A549 treated with Mapracorat at 1 μM for 4 hours (cell line): ENCODE measurements around the gene IDH3A. TPM values are rescaled to one million over a fixed set of nuclear protein-coding genes. Genes with fewer than 3 reads are reported as not detected.

Source experiments
- total RNA-seq: library from RNA; stranded (reverse); fragments of 200-300 nt; extraction: Qiagen RNA extraction; gene quantifications from 5 replicates; pipeline ENCODE4 v1.2.3, GENCODE V29; 2022

The IDH3A gene
- 63.1 to 93.8 TPM (median 70.0 TPM) in 5 replicates for total RNA-seq

GRCh38 chr15:78149068-78149804 is at the start of gene IDH3A:
Gene IDH3A (plus strand): TSS chr15:78149362. CDS start chr15:78149404, 42 bp downstream.

DNA sequence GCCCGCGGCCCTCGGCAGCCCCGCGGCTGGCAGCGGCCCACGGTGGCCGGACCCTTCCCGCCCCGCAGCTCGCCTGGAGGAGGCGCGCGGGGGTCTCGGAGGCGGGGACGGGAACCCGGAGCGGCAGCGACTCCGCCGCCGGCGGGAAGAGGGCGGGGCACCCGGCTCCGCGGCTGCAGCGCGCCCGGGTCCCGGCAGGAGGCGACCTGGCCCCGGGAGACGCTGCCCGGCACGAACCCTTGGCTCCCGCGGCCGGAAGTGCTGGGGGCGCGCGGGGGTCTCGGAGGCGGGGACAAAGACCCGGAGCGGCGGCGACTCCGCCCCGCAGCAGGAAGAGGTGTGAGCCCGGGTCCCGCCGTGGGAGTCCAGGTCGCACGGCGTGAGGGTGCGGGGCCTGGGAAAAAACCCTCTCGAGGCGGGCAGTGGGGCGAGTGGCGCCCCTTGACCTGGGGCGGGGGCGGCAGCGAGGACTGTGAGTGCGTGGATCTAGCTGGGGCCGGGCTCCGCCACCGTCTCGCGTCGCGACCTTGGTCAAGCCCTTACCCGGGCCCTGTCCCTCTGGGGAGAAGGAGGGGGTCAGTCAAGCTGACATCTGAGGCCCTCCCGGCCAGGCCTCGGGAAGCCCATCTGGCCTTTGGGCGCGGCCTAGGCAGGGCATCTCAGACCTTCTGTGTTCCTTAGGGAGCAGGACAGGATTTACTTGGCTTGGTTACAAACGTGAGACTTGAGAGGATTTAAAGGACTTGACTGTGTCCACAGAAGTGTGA is 17.7 kb upstream of the IDH3A start, which contains the start of gene CIB2:
Gene CIB2 (minus strand): TSS at position 151 of the 767 bp plus-strand sequence. CDS start 230 bp downstream, outside the sequence.

Other genes with a start within 250 kb of the IDH3A start
- 11.9 to 19.3 TPM (median 16.0 TPM) in 5 replicates for gene TBC1D2B, start 71.7 kb upstream of the IDH3A start, total RNA-seq
- gene SH2D7, start 56.8 kb upstream of the IDH3A start, total RNA-seq = not detected in 5 replicates
- gene CIB2, start 17.9 kb upstream of the IDH3A start, total RNA-seq = 25.7 to 28.9 TPM (median 27.6 TPM) in 5 replicates
- gene ACSBG1, start 85.2 kb downstream of the IDH3A start, total RNA-seq = 0.13 to 0.31 TPM (median 0.19 TPM) in 4 of 5 replicates, not detected in the other
- gene DNAJA4, start 115.2 kb downstream of the IDH3A start, total RNA-seq = not detected in 5 replicates
- 80.3 to 109 TPM (median 88.0 TPM) in 5 replicates for gene SKIC8, start 150.2 kb downstream of the IDH3A start, total RNA-seq
- gene CRABP1, start 191.0 kb downstream of the IDH3A start, total RNA-seq = 1.2 to 2.2 TPM (median 1.7 TPM) in 5 replicates